ENCODE measurements around the gene CFAP46.

CFAP46 gene

GRCh38 chr10:132842397-132842796 is 100.0 kb downstream of the CFAP46 start:
- no peak for DNase-seq (ENCODE audit: low spot score)

- no peak for DNase-seq (ENCODE audit: low spot score)
These were observed 100.8 kb downstream of the CFAP46 start for GRCh38 chr10:132841615-132841975.

- DNase-seq (ENCODE audit: low spot score) = no peak
These were observed 101.4 kb downstream of the CFAP46 start for GRCh38 chr10:132840698-132841614.

GRCh38 chr10:132839061-132839460 is 103.3 kb downstream of the CFAP46 start:
- DNase-seq (ENCODE audit: low spot score) = no peak

GRCh38 chr10:132838346-132838970 is 103.9 kb downstream of the CFAP46 start:
- DNase-seq (ENCODE audit: low spot score) = no peak

GRCh38 chr10:132837905-132838304 is 104.5 kb downstream of the CFAP46 start:
- DNase-seq (ENCODE audit: low spot score) = no peak

GRCh38 chr10:132836832-132837540 is 105.4 kb downstream of the CFAP46 start:
- peak; percentile 90 for DNase-seq (ENCODE audit: low spot score)

GRCh38 chr10:132836248-132836831 is 106.0 kb downstream of the CFAP46 start:
- DNase-seq (ENCODE audit: low spot score) = no peak

- no peak for DNase-seq (ENCODE audit: low spot score)
These were observed 106.5 kb downstream of the CFAP46 start for GRCh38 chr10:132835848-132836233.

- DNase-seq (ENCODE audit: low spot score) = no peak
These were observed 107.2 kb downstream of the CFAP46 start for GRCh38 chr10:132834891-132835847.

GRCh38 chr10:132834311-132834761 is 108.0 kb downstream of the CFAP46 start:
- no peak for DNase-seq (ENCODE audit: low spot score)

GRCh38 chr10:132833421-132834111 is 108.8 kb downstream of the CFAP46 start:
- no peak for DNase-seq (ENCODE audit: low spot score)

GRCh38 chr10:132832186-132832969 is 110.0 kb downstream of the CFAP46 start:
- DNase-seq (ENCODE audit: low spot score) = no peak

GRCh38 chr10:132829403-132829802 is 113.0 kb downstream of the CFAP46 start:
- no peak for DNase-seq (ENCODE audit: low spot score)

- DNase-seq (ENCODE audit: low spot score) = no peak
These were observed 113.7 kb downstream of the CFAP46 start for GRCh38 chr10:132828681-132829080.

GRCh38 chr10:132827861-132828539 is 114.4 kb downstream of the CFAP46 start:
- DNase-seq (ENCODE audit: low spot score) = no peak

GRCh38 chr10:132827423-132827789 is 115.0 kb downstream of the CFAP46 start:
- no peak for DNase-seq (ENCODE audit: low spot score)

- no peak for DNase-seq (ENCODE audit: low spot score)
These were observed 115.6 kb downstream of the CFAP46 start for GRCh38 chr10:132826524-132827422.

Measured in AG20443 (cell line).